Measurements from ENCODE around the gene NCKAP5.

The NCKAP5 gene

DNA sequence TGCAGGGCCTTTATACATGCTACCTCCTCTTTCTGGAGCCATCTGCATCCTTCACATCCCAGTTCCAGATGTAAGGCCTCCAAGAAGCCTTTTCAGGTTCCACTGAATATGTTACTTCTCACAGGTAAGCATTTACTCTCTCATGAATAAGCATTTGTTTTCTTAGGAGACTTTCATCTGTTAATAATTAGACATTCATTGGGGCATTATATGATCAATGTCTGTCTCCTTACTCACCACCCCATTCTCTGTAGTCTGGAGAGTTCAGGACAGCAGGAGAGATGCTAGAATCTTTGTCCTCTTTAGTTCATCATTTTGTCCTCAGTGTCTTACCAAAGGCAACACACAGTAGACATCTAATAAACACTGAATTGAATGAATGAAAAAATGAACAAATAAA, 185.7 kb downstream of the NCKAP5 start:
- DNase-seq (ENCODE audit: low read depth in 2 of 2), result no peak

DNA sequence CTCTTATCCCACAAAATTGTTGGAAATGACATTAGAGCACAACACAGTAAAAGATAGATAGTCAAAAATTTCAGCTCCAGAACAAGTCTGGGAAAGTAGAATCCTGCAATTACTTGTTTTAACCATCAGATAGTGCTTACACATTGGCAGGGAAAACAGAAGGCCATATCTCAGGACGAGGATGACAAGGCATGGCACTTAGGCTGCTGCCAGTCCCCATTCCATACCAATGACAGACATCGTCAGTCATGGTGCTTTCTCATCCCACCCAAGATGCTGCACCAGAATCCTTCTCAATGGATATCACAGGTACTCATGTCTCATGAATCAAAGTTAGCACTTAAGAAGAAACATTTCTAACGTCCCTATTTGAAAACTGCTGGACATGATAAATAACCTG, 187.3 kb downstream of the NCKAP5 start:
- DNase-seq (ENCODE audit: low read depth in 2 of 2), result no peak

DNA sequence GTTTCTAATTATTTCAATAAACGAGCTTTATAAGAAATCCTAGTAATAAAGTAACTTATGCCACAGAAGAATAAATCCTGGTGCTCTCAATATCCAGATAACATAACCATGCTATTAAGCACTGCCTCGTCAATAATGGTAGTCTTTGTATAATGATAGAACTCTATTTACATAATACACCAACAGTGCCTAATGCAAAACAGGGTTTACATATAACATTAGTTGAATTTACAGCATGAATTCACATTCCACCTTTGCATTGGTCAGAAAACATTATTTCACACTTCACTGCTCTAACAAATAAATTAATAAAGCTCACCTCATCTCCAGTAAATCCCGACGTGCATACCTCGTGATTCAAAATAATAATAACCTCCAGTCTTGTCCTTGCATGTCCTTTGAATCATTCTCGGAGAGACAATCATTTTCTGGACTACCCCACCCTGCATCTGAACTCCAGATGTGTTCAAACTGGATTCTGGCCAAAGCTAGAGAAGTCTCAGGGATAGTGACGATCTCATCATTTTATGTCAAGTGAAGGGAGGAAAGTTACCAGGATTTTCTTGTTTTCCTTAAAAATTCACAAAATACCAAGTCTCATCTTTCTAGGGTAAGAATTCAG, 189.2 kb downstream of the NCKAP5 start:
- no peak for DNase-seq (ENCODE audit: low read depth in 2 of 2)

DNA sequence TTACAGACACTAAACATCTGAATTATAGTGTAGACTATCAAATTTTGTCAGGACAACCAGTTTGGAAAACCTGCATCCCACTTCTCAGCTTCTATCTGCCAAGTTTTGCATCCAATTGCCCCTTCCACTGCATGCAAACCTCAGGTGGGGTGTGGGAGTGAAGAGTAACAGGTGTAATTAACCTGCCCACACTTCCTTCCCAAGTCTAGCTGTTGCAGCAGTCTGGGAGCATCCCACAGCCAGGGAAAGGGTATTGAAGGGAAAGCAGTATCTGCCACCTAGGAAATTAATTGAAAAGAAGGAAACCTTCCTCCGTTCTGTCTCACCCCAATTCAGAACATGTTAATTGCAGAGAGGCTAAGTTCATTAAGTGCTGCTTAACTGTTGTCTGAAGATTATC, 189.9 kb downstream of the NCKAP5 start:
- no peak for DNase-seq (ENCODE audit: low read depth in 2 of 2)

DNA sequence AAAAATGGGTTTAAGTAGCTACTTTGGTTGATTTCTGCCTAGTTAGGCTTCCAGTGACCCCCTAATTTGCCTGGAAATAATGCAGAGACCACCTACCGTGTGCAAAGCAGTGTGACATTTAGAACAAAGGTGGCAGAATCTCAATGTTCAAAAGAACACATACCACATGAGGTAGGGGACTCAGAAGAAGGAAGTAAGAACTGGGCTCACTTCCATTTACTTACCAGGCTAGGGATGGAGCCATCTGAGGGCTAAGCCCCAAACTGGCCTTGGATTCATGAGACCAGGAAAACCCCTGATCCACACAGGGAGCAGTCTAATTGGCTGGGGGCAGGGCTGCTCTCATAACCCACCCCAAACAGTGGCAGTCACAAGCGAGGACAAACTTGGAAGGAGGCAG, 190.7 kb downstream of the NCKAP5 start:
- no peak for DNase-seq (ENCODE audit: low read depth in 2 of 2)

DNA sequence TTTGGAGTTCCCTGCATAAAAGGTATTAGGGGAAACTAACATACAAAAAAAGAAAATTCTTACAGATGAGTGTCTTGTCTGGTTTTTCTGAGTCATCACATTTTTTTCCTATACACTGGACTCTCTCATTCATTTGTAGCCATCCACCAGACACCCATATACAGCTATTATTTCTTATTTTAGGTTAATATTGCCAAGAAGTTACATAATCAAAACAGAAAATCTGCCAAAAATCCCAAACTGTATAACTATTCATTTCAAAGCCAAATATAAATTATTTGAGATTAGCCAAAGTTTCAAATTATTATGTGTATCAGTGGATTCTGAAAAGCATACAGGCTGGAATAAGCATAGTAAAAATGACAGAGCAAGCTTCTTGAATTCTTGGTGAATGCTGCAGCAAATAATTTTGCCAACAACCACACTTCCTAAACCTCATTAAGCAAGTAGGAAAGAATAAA, 191.2 kb downstream of the NCKAP5 start:
- no peak for DNase-seq (ENCODE audit: low read depth in 2 of 2)

DNA sequence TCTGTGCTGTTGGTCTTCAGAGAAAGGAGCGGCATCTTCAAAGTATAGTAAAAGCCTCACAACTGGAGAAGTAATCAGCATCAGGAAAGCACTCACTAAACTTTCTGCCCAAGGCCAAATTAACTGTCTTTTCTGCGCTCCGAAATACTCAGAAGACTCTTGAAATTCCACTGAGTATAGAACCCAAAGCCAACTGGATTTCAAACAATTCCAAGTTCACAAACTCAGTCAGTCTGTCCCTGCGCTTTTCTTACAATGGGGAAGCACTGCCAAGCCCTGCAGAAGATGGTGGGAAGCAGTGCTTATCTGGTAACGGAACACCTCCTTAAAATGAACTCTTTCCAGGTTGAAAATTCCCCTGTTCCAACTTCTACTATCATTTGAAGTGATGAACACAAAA, 193.5 kb downstream of the NCKAP5 start:
- DNase-seq (ENCODE audit: low read depth in 2 of 2), result no peak

DNA sequence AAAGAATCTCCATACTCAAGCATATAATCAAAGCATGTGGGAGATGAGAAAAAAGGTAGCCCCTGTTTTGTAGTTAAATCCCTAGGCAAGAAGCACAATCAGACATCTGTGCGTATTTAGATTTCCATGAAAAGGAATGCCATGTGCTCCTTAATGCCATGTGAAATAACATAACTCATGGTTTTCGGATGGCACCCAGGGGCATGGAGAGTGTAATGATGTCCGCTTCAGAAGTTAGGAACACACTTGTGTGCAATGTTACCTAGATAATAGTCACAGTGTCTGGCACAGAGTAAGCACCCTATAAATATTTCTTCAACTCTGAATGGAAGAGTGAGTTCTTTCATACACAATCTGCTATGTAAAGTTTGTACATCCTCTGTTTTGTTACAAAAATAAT, 197.0 kb downstream of the NCKAP5 start:
- DNase-seq (ENCODE audit: low read depth in 2 of 2), result no peak

DNA sequence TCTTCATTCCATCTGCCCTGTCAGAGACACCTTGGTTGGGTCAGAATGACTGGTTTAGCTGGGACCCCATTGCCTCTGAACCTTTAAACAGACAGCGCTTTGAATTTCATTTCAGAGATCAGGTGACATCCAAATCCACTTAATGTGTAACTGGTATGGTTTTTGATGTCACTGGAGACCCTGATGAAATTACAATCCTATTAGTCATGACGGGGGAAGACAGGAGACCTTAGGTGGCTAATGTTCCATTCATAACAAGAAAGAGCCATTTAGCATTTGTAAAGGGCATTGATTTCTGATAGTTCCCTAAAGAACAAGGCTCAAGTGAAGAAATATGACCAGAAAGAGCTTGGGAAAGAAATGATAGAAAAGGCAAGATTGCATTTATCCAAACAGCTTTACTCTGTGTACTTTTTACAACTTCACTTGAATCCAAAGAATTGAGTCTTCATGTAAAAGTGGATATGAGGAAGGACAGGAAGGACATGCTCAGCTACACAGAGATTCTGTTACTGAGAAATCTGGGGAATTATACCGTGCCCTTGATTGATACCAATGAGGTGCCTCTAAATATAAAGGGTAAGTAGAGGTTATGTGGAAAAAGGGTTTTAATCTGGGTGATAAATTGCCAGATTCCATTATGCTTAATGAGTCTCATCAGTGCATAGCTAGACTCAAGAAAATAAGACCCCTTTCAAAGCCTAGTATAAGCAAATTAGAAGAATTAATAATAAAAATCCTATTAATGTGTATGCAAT, 198.2 kb downstream of the NCKAP5 start:
- DNase-seq (ENCODE audit: low read depth in 2 of 2), result no peak

DNA sequence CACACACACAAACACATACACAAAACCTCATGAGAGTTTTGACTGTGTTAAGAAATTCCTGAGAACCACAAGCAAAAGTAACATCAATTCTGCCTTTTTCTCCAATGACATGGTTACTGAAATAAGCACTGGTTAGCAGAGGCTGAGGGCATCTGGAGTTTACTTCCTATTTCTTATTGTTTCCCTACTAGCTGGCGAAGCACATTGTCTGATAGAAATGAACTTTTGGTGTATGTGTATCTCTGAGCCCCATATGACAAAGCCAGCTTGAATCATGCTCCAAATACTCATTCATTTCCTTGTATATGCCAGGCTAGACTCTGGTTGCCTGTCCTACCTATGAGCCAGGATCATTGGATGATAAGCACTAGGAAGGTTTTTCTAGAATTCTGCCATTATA, 203.1 kb downstream of the NCKAP5 start:
- no peak for DNase-seq (ENCODE audit: low read depth in 2 of 2)

DNA sequence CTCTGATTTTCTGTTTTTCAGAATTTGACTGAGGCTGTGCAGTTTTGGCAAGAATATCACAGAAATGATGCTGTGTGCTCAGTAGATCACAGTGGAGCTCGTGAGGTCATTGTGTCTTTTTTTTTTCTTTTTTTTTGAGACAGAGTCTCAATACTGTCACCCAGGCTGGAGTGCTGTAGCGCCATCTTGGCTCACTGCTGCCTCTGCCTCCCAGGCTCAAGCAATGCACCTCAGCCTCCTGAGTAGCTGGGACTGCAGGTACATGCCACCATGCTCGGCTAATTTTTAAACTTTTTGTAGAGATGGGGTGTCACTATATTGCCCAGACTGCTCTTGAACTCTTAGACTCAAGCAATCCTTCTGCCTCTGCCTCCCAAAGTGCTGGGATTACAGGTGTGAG, 203.6 kb downstream of the NCKAP5 start:
- DNase-seq (ENCODE audit: low read depth in 2 of 2), result no peak

DNA sequence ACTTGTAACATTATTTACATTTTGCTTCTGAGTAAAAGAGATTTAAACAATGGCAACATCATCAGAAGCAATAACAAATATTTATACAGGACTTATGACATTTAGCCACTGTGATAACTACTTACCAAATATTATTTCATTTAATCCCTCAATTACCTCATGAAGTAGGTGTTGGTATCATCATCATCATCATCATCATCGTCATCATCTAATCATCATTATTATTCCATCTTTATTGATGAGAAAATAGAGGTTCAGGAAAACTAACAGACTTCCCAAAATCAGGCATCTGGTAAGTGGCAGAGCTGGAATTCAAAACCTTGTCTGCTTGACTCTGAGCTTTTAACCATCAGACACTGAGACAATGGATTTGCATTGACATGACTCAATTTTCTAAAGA, 204.4 kb downstream of the NCKAP5 start:
- no peak for DNase-seq (ENCODE audit: low read depth in 2 of 2)

DNA sequence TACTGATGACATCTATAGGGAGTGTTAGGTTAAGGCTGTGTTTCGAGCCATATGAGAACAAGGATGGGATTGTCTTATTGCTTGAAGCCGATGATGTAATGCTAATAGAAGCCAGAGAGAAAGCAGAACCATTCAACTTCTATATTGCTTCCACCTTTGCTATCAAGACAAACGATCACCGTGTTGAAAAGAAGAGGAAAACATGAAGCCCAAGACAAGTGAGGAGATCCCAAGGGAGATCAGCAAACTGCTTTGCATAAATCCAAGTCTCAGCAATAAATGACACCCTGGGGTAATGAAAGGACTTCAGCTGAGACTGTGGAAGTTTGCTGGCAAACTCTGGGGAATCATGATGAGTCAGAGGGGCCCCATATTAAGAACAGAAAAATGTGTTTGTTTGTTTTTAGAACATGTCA, 206.2 kb downstream of the NCKAP5 start:
- no peak for DNase-seq (ENCODE audit: low read depth in 2 of 2)

DNA sequence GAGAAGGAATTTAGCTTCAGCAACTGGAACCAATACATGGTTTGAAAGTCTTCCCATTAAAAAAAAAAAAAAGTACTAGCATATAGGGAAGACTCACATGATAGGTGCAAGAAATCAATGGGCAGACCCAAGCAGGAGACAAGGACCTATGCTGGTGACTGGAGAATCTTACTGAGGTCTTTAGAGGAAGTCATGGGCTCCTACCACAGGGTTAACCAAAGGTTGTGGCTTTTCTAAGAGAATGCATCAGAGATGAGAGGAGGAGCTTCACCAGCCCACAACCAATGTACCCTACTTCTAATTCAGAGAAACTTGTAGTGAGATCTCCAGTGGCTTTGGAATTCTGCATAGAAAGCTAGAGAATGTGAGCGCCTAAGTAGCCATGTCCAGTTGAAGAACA, 207.4 kb downstream of the NCKAP5 start:
- no peak for DNase-seq (ENCODE audit: low read depth in 2 of 2)

DNA sequence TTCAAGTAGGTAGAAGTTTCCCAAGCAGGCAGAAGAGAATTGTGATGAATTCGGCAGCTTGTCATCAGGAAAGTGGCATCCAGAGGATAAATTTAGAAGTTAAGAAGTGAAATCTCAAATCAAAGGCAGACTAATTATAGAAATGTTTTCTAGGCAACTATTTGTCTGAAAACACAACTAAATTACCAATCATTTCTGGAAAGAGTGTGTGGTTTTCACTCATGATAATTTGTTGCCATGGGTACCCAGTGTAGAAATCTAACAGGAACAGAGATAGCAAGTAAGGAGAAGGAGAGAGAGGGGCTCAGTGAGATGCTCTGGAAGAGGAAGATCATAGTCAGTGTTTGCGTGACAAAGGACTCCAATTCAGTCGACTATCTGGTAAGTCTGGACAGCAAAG, 208.1 kb downstream of the NCKAP5 start:
- DNase-seq (ENCODE audit: low read depth in 2 of 2), result no peak

DNA sequence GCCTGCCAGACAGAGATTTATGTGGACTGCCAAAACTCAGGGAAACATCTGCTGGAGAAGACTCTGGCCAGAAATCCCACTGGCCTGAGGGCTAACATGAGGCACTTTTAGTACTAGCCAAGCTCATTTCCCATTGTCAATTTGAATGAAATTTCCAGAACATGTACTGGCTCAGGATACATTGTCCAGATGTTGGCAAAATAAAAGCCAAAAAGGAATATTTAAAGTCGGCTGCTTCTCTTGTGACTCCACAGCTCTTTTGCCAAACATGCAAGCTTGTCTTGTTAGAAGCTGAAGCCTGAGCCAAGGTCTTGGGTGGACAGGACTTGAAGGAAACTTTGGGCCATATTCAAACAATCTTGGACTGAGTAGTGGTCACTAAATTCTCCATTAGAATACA, 215.5 kb downstream of the NCKAP5 start:
- no peak for DNase-seq (ENCODE audit: low read depth in 2 of 2)

DNA sequence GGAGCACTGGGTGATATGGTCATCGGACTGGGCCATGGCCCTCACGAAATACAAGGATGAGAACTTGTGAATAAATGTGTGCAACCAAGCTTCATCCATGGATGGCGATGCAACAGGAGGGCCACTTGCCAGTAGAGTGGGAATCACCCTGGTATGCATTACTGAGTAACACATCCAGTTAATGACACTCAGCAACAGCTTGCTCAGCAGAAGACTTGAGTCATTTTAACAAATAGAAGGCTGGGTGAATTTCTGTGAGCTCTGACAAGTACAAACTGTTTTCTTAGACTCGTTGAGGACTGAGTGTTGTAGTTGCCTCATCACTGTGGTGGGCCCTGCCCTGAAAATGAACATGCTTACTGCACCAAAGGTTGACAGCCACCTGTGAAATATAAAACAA, 221.6 kb downstream of the NCKAP5 start:
- no peak for DNase-seq (ENCODE audit: low read depth in 2 of 2)

DNA sequence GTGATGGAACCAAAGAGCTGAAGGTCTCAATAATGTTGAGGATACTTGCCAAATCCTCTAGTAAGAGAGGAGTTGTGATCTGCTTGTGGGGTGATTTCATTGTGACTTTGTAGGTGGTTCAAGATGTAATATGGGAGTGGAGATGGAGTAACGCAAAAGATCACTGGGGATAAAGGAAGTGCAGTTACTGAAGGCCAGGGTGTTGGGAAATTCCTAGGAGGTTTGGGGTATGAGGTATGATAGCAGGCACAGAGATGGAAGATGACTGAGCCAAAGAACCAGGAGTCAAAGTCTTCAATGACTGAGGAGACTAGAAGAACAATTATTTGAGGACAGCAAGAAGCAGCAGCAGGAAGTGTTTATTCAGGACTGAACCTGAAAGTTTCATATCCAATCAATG, 222.6 kb downstream of the NCKAP5 start:
- DNase-seq (ENCODE audit: low read depth in 2 of 2), result no peak

DNA sequence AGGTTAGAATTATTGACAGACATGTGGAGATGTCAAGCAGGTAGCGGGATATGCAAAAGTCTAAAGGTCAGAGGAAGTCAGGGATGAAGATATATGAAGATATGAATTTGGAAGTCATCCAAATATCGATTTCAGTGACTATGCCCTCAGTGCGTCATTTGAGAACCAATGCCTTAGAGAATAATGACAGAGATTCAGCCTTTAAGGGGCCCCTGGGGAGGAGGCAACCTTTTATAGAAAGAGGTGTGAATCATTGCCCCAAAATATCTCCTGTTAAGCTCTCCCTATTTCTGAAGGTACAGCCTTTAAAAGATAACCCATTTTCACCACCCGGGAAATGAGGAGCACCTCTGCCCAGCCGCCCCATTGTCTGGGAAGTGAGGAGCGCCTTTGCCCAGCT, 223.4 kb downstream of the NCKAP5 start:
- DNase-seq (ENCODE audit: low read depth in 2 of 2), result no peak

DNA sequence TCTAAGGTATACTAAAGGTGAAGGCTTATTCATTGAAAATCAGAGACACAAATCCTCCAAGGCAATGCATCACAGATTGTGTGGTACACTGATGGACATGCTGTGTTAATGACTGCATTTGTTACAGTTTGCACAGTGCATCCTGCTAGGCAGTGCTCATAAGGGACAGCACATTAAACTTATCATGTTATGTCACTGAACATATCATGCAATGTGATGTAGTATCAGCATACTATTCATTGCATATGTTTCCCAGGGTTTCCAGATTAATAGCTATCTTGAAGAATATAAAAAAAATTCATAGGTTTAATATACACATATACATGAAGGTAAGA, 225.3 kb downstream of the NCKAP5 start:
- no peak for DNase-seq (ENCODE audit: low read depth in 2 of 2)

DNA sequence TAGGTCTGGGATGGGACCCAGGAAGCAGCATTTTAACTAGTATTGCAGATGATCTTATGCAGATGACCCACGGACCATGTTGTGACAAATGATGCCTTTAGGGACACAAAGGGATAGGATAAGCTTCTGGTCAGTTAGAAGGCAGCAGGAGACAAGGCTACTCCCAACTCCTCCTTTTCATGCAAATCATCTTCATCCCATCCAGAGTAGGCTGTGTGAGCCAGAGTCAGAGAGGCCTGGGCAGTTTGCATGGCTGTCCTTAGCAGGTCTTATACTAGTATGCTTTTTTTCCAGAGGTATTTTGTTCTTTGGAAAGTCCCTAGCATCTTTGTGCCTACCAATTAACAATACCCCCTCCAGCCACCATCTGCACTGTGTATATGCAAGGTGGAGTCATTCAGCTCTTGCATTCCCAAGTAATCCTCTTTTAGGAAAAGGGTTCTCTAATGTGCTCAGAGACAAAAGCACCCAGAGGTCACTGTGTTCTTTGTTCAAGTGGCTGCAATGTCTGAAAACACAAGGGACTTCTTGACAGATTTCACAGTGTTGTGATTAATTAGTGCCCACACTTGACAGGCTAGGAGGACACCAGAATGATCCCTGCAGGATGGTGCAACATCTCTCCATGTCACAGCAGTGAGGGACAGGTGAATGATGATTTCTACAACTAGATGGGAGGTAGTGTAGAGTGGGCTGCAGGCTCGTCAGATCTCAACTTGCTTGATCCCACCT, 225.8 kb downstream of the NCKAP5 start:
- DNase-seq (ENCODE audit: low read depth in 2 of 2), result no peak

DNA sequence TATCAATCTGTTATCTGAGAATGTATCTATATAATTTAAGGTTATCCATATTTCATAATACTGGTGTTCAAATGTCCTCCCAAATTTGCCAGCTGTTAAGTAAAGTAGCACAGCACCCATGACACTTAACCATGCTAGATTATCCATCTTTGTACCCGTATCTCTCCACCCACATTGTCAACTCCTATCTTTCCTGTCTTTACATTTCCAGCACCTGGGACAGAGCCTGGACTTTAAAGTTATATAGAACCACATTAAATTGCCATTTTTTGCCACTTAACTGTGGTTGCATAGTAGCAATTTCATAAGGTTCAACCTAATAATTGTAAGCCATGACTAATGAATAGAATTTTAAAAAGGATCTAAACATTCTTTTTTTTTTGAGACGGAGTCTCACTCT, 226.7 kb downstream of the NCKAP5 start:
- no peak for DNase-seq (ENCODE audit: low read depth in 2 of 2)

DNA sequence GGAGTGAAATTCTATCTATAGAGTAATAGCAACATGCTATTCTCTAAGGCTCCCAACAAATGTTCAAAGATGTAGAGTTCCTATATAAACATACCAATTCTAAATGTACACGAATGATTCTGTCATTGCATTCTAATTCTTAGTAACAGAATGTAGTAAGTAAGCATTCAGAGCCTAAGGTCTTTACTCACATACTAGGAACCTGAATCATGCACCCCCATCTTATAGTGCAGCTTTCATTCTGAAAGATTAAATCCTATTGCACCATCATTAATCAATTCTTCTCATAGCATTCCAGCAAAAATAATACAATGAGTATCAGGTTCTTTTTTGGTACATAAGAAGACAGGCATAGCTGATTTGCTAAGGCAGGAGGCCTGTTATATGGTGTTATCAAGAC, 230.0 kb downstream of the NCKAP5 start:
- DNase-seq (ENCODE audit: low read depth in 2 of 2), result no peak

Data from stimulated activated CD8-positive, alpha-beta memory T cell treated with anti-CD3 and anti-CD28 coated beads, Interleukin-15, amount 100 ng/mL, for 48 hours (primary cell).